Mesothelial cell of epicardium (in vitro differentiated cells): Measurements from ENCODE around the gene MCF2L. TPM values are rescaled to one million over a fixed set of nuclear protein-coding genes. Genes with fewer than 3 reads are reported as not detected.

ENCODE experiments used
- DNase-seq, 2 experiments: peaks; one replicate each; pipeline ENCODE4 v3.0.0; 2021; ENCODE audit warnings: low spot score in 2 of 2; ENCODE audit not compliant: unreplicated experiment in 2 of 2
- H3K27ac Mint-ChIP-seq: 2 replicates; pipeline ENCODE4 v1.8.0; 2021; ENCODE audit warnings: mixed read lengths
- H3K27me3 Mint-ChIP-seq: 2 replicates; pipeline ENCODE4 v1.8.0; 2021; ENCODE audit warnings: low read depth, mixed read lengths
- H3K36me3 Mint-ChIP-seq: 2 replicates; pipeline ENCODE4 v1.8.0; 2021; ENCODE audit warnings: mixed read lengths
- H3K4me1 Mint-ChIP-seq: 2 replicates; pipeline ENCODE4 v1.8.0; 2021; ENCODE audit warnings: mixed read lengths
- H3K4me3 Mint-ChIP-seq: 2 replicates; pipeline ENCODE4 v1.8.0; 2021; ENCODE audit warnings: mild to moderate bottlenecking, moderate library complexity, mixed read lengths
- H3K9me3 Mint-ChIP-seq: 2 replicates; pipeline ENCODE4 v1.8.0; 2021; ENCODE audit warnings: mixed read lengths
- CTCF ChIP-seq: fragments of 200-600 bp; sonication (generic); IDR thresholded peaks from one replicate; pipeline ENCODE4 v1.5.0; 2021; ENCODE audit warnings: antibody characterized with exemption; ENCODE audit not compliant: unreplicated experiment
- total RNA-seq: library from RNA; stranded (reverse); gene quantifications from 3 replicates; pipeline ENCODE4 v1.2.1, GENCODE V29; 2021

MCF2L gene
- total RNA-seq, 1 donor from 2014 or later = 36.6 TPM

DNA sequence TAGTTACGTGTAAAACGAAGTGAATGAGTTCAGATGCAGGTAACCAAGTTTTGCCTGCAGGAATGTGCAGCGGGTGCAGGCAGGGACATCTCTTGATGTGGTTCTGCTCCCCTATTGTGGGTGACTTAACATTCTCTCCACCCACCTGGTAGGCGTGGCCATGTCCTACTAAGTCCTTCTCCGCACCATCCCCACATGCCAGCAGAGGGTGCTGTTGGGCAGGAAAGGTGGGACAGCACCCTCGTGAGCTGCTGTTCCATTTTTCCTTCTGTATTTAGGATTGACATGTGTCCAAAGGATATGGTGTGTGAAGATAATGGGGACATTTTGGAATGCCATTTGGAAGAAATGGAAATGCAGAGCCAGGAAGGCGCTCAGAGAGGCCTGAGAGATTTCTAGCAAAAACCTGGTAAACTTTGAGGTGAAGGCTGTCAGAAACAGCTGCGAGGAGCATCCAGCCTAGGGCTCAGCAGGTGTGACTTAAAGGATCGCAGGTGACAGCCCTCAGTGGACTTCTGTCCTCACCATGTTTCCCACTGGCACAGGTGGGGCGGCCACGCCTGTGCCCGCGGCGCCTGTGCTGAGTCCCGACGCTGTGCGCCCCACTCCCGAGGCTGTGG lies 26.2 kb upstream of the MCF2L start:
- H3K27ac Mint-ChIP-seq = peak overlapping the region; percentile 78
- peak; percentile 93 to 97 for DNase-seq
- H3K4me1 Mint-ChIP-seq = peaks cover 7% of the 10 kb centered on the region
- H3K27me3 Mint-ChIP-seq = peaks cover 14% of the 10 kb centered on the region
- H3K36me3 Mint-ChIP-seq = no peaks in the 10 kb centered on the region
- H3K4me3 Mint-ChIP-seq = peak overlapping the region; percentile 80
- peak; percentile 82 for TF ChIP-seq CTCF
- H3K9me3 Mint-ChIP-seq = no peaks in the 10 kb centered on the region

- TF ChIP-seq CTCF = no peak
- Mint-ChIP-seq H3K4me1 (peaks cover 7% of the 10 kb centered on the region), H3K36me3 (no peaks in the 10 kb centered on the region), H3K9me3 (no peaks in the 10 kb centered on the region), H3K4me3 (peak overlapping the region; percentile 84), H3K27ac (peak overlapping the region; percentile 77), H3K27me3 (peaks cover 16% of the 10 kb centered on the region)
- DNase-seq = peak in 1 of 2 experiments; percentile 67
Observed at GRCh38 chr13:112943309-112944125, 25.5 kb upstream of the MCF2L start.

- no peak overlapping the region for H3K4me3 Mint-ChIP-seq
Observed at GRCh38 chr13:112947796-112948195, 21.2 kb upstream of the MCF2L start.

GRCh38 chr13:112951674-112952371 lies 17.2 kb upstream of the MCF2L start:
- Mint-ChIP-seq H3K36me3 (no peaks in the 10 kb centered on the region), H3K27ac (no peak overlapping the region), H3K27me3 (peaks cover 41% of the 10 kb centered on the region), H3K4me3 (no peak overlapping the region), H3K9me3 (no peaks in the 10 kb centered on the region), H3K4me1 (no peaks in the 10 kb centered on the region)
- no peak for TF ChIP-seq CTCF
- DNase-seq = no peak

More at GRCh38 chr13:112947796-112948195, 21.2 kb upstream of the MCF2L start:
- no peak for TF ChIP-seq CTCF
- no peak for DNase-seq
- Mint-ChIP-seq H3K4me1 (peaks cover 3% of the 10 kb centered on the region), H3K9me3 (no peaks in the 10 kb centered on the region), H3K27ac (no peak overlapping the region), H3K27me3 (peaks cover 49% of the 10 kb centered on the region), H3K36me3 (no peaks in the 10 kb centered on the region)

GRCh38 chr13:112952759-112953551 lies 16.1 kb upstream of the MCF2L start:
- H3K27me3 Mint-ChIP-seq = peaks cover 41% of the 10 kb centered on the region
- TF ChIP-seq CTCF = no peak
- H3K4me3 Mint-ChIP-seq = no peak overlapping the region
- H3K4me1 Mint-ChIP-seq = no peaks in the 10 kb centered on the region
- DNase-seq = no peak
- no peak overlapping the region for H3K27ac Mint-ChIP-seq
- H3K9me3 Mint-ChIP-seq = no peaks in the 10 kb centered on the region
- no peaks in the 10 kb centered on the region for H3K36me3 Mint-ChIP-seq
